SK-N-SH (cell line): ENCODE measurements around the gene RNLS. TPM values are rescaled to one million over a fixed set of nuclear protein-coding genes. Genes with fewer than 3 reads are reported as not detected.
A peak's percentile ranks its signal among the peaks of the same experiment; 100 is the strongest.

ENCODE experiments used
- CTCF ChIA-PET: fragments of 300-600, 350-600 bp; formaldehyde crosslinking; extraction: SDS; loops from one replicate; lab custom pipeline; 2021; lab: Yijun Ruan, JAX
- POLR2A ChIA-PET: fragments of 350-600 bp; sonication (Branson Sonifier 250); formaldehyde crosslinking; extraction: SDS; loops from one replicate; lab custom pipeline; 2020; ENCODE audit warnings: antibody characterized with exemption, inconsistent platforms; lab: Yijun Ruan, JAX
- DNase-seq: peaks from one replicate; pipeline ENCODE4 v3.0.0; 2012
- H2AFZ ChIP-seq: fragments of 200-600 bp; sonication (generic); 2 replicates; pipeline ENCODE4 v1.8.1; 2016; ENCODE audit warnings: antibody characterized with exemption, mild to moderate bottlenecking, low read depth
- H3F3A ChIP-seq: fragments of 200-600 bp; sonication (generic); replicated peaks from 2 replicates; pipeline ENCODE3; 2016; ENCODE audit warnings: antibody characterized with exemption, mild to moderate bottlenecking; ENCODE audit not compliant: insufficient read depth
- H3K27ac ChIP-seq, 2 experiments: fragments of 200-500 bp in 1 of 2; fragments of 200-600 bp in 1 of 2; sonication (Bioruptor generic) in 1 of 2; sonication (generic), shearing (Covaris generic) in 1 of 2; 2 replicates each; pipeline versions ENCODE4 v1.5.1 to v1.6.1; 2014 to 2016; ENCODE audit warnings: low read depth in 2 of 2, inconsistent platforms in 1 of 2, low read length in 1 of 2, mild to moderate bottlenecking in 1 of 2, mixed read lengths in 1 of 2
- H3K27me3 ChIP-seq: fragments of 200-600 bp; sonication (generic), shearing (Covaris generic); 2 replicates; pipeline ENCODE4 v1.6.1; 2016; ENCODE audit warnings: mixed run types; ENCODE audit not compliant: insufficient read depth
- H3K36me3 ChIP-seq, 2 experiments: fragments of 200-500 bp in 1 of 2; fragments of 200-600 bp in 1 of 2; sonication (Bioruptor generic) in 1 of 2; sonication (generic) in 1 of 2; replicated peaks in 1 of 2; 2 replicates each; pipeline versions ENCODE3 to v1.5.1; 2014 to 2016; ENCODE audit warnings: low read length in 1 of 2, mild to moderate bottlenecking in 1 of 2; ENCODE audit not compliant: insufficient read depth in 2 of 2, control insufficient read depth in 1 of 2
- H3K4me1 ChIP-seq, 2 experiments: fragments of 200-500 bp in 1 of 2; fragments of 200-600 bp in 1 of 2; sonication (Bioruptor generic) in 1 of 2; sonication (generic), shearing (Covaris generic) in 1 of 2; 2 replicates each; pipeline versions ENCODE4 v1.5.1 to v1.6.1; 2014 to 2016; ENCODE audit warnings: low read depth in 1 of 2, low read length in 1 of 2, mixed run types in 1 of 2; ENCODE audit not compliant: insufficient read depth in 2 of 2, control insufficient read depth in 1 of 2
- H3K4me2 ChIP-seq: fragments of 200-600 bp; sonication (generic), shearing (Covaris generic); 2 replicates; pipeline ENCODE4 v1.6.1; 2017; ENCODE audit warnings: mixed run types
- H3K4me3 ChIP-seq, 2 experiments: fragments of 200-500 bp in 1 of 2; fragments of 200-600 bp in 1 of 2; sonication (Bioruptor generic) in 1 of 2; sonication (generic), shearing (Covaris generic) in 1 of 2; 2 replicates each; pipeline versions ENCODE4 v1.5.1 to v1.8.1; 2014 to 2016; ENCODE audit warnings: low read depth in 2 of 2, inconsistent platforms in 1 of 2, low read length in 1 of 2, mild to moderate bottlenecking in 1 of 2, mixed read lengths in 1 of 2, moderate library complexity in 1 of 2
- H3K79me2 ChIP-seq: fragments of 200-600 bp; sonication (generic); 2 replicates; pipeline ENCODE4 v1.8.1; 2017; ENCODE audit warnings: mild to moderate bottlenecking; ENCODE audit not compliant: insufficient read depth
- H3K9ac ChIP-seq: fragments of 200-600 bp; sonication (generic); 2 replicates; pipeline ENCODE4 v1.6.1; 2017; ENCODE audit warnings: mixed run types
- H3K9me2 ChIP-seq: fragments of 200-600 bp; sonication (generic); 2 replicates; pipeline ENCODE4 v1.6.1; 2017; ENCODE audit warnings: mixed run types
- H3K9me3 ChIP-seq: fragments of 200-600 bp; sonication (generic); 2 replicates; pipeline ENCODE4 v1.6.1; 2017; ENCODE audit warnings: mixed run types, mild to moderate bottlenecking, moderate library complexity
- H4K20me1 ChIP-seq: fragments of 200-600 bp; sonication (generic); 2 replicates; pipeline ENCODE4 v1.6.1; 2017; ENCODE audit warnings: mild to moderate bottlenecking, mixed run types; ENCODE audit not compliant: insufficient read depth
- EP300 ChIP-seq, 2 experiments: IDR thresholded peaks; 2 replicates each; pipeline versions ENCODE4 v1.4.0 to v1.6.1; 2012; ENCODE audit warnings: borderline replicate concordance in 1 of 2, low read depth in 1 of 2, low read length in 1 of 2
- FOSL2 ChIP-seq: IDR thresholded peaks from 2 replicates; pipeline ENCODE4 v1.4.0; 2012; ENCODE audit warnings: low read depth, mild to moderate bottlenecking, moderate library complexity, borderline replicate concordance
- IRF3 ChIP-seq: fragments of 150-350 bp; IDR thresholded peaks from 2 replicates; pipeline ENCODE4 v1.6.1; 2016; ENCODE audit warnings: mild to moderate bottlenecking, low read depth, low read length
- JUND ChIP-seq: IDR thresholded peaks from 2 replicates; pipeline ENCODE4 v1.4.0; 2012
- MXI1 ChIP-seq: IDR thresholded peaks from 2 replicates; pipeline ENCODE4 v1.6.1; 2012; ENCODE audit warnings: mild to moderate bottlenecking, low read depth, low read length, improper control_type of control experiment
- PBX3 ChIP-seq: IDR thresholded peaks from 2 replicates; pipeline ENCODE4; 2012
- RAD21 ChIP-seq: IDR thresholded peaks from 2 replicates; pipeline ENCODE4 v1.6.1; 2012; ENCODE audit warnings: mild to moderate bottlenecking, low read length
- RXRA ChIP-seq: IDR thresholded peaks from 2 replicates; pipeline ENCODE4 v1.4.0; 2012; ENCODE audit warnings: low read depth, mild to moderate bottlenecking, borderline replicate concordance
- SMC3 ChIP-seq: IDR thresholded peaks from 2 replicates; pipeline ENCODE4 v1.6.1; 2012; ENCODE audit warnings: low read depth, low read length, improper control_type of control experiment
- TAF1 ChIP-seq: IDR thresholded peaks from 2 replicates; pipeline ENCODE4 v1.6.1; 2012; ENCODE audit warnings: low read depth, mild to moderate bottlenecking, low read length, moderate library complexity, borderline replicate concordance
- TCF12 ChIP-seq: IDR thresholded peaks from 2 replicates; pipeline ENCODE4 v1.4.0; 2012
- USF1 ChIP-seq: IDR thresholded peaks from 2 replicates; pipeline ENCODE4 v1.4.0; 2012; ENCODE audit warnings: low read depth, borderline replicate concordance
- WGBS: methylation state at CpG from one replicate; pipeline ENCODE4 v1.1.6; 2017; ENCODE audit warnings: low lambda C conversion rate; 5-methylcytosine and 5-hydroxymethylcytosine counted together
- polyA plus RNA-seq, 3 experiments: library from polyadenylated mRNA; depleted of rRNA; stranded (reverse); fragments of >200 nt; gene quantifications; 2 replicates each; pipeline ENCODE4 v1.2.3, GENCODE V29; 2012

Gene RNLS
- polyA plus RNA-seq, 1 of the 3 experiments (the other 2 are of a cell fraction): not detected

GRCh38 chr10:88270871-88271713 is 312.0 kb downstream of the RNLS start:
- 72% methylated on average over 6 of the region's 6 CpGs for WGBS
- POLR2A ChIA-PET: no interaction called here
- H3K4me2 ChIP-seq: peak overlapping the region; percentile 57

More at GRCh38 chr10:88270871-88271713, 312.0 kb downstream of the RNLS start:
- Histone ChIP-seq H3K27ac (peak overlapping the region; percentile 43 to 68; a peak in 3 of 4 replicates), H2AFZ (peak overlapping the region; percentile 69), H3K9ac (peak overlapping the region; percentile 23; the same call in 1 of the 2 replicates), H3K27me3 (no peaks in the 10 kb centered on the region), H3F3A (peaks cover 19% of the 10 kb centered on the region), H3K36me3 (no peaks in the 10 kb centered on the region), H3K9me2 (no peaks in the 10 kb centered on the region), H3K4me3 (no peak overlapping the region), H3K79me2 (no peaks in the 10 kb centered on the region), H3K4me1 (peaks cover 13 to 29% of the 10 kb centered on the region in 2 experiments), H3K9me3 (no peaks in the 10 kb centered on the region), H4K20me1 (no peaks in the 10 kb centered on the region)
- no peak for DNase-seq
- TF ChIP-seq SMC3 (no peak), JUND (peak; percentile 38), PBX3 (peak; percentile 66), RAD21 (no peak), TAF1 (no peak), EP300 (IDR thresholded peaks at IDR 0.05; ENCODE audit: borderline replicate concordance in 1 of 2, low read depth in 1 of 2, low read length in 1 of 2) (peak in 1 of 2 experiments; percentile 14; a peak in 1 of 4 replicates), USF1 (no peak), TCF12 (peak; percentile 37), MXI1 (no peak), IRF3 (no peak), RXRA (peak; percentile 83; the same call in 1 of the 2 replicates), FOSL2 (peak; percentile 63)
- CTCF ChIA-PET: interaction anchor here (1.8 kb wide), 1 partner anchor 282 kb away, joined by 3 read pairs; no protein-coding TSS in a partner anchor
